Keratinocyte (primary cell): ENCODE measurements around the gene PRRX1. TPM values are rescaled to one million over a fixed set of nuclear protein-coding genes. Genes with fewer than 3 reads are reported as not detected.

Experiments
- DNase-seq: peaks from one replicate; pipeline ENCODE4 v3.0.0-alpha.2; 2011; ENCODE audit warnings: low read depth, missing footprints, low spot score
- FAIRE-seq: peaks from 2 replicates; lab custom pipeline; 2011; peaks lifted over from hg19 to GRCh38; lab: Jason Lieb, UNC
- H2AFZ ChIP-seq: 2 replicates; pipeline ENCODE4 v1.6.0; 2012; ENCODE audit warnings: low read length, control low read depth, inconsistent platforms; ENCODE audit not compliant: control insufficient read depth
- H3K27ac ChIP-seq: 2 replicates; pipeline ENCODE4 v1.5.1; 2011; ENCODE audit warnings: low read length; ENCODE audit not compliant: control insufficient read depth, insufficient read depth
- H3K27me3 ChIP-seq: 3 replicates; pipeline ENCODE4 v1.6.0; 2011; ENCODE audit warnings: low read length; ENCODE audit not compliant: control insufficient read depth, insufficient read depth; ENCODE audit errors: extremely low read depth
- H3K36me3 ChIP-seq, 2 experiments: 2 replicates in 1 of 2; 3 replicates in 1 of 2; pipeline ENCODE4 v1.5.1; 2011; ENCODE audit warnings: low read length in 2 of 2, mild to moderate bottlenecking in 1 of 2; ENCODE audit not compliant: control insufficient read depth in 2 of 2, insufficient read depth in 2 of 2; ENCODE audit errors: extremely low read depth in 1 of 2
- H3K4me1 ChIP-seq: 3 replicates; pipeline ENCODE4 v1.5.1; 2011; ENCODE audit warnings: low read length; ENCODE audit not compliant: control insufficient read depth, insufficient read depth; ENCODE audit errors: extremely low read depth
- H3K4me2 ChIP-seq: 3 replicates; pipeline ENCODE4 v1.6.0; 2011; ENCODE audit warnings: low read depth, low read length; ENCODE audit not compliant: control insufficient read depth, insufficient read depth; ENCODE audit errors: extremely low read depth
- H3K4me3 ChIP-seq, 3 experiments: fragments of 200-600 bp in 1 of 3; sonication (generic) in 1 of 3; 2 replicates in 2 of 3; 3 replicates in 1 of 3; pipeline ENCODE4 v1.5.1; 2011 to 2016; ENCODE audit warnings: low read length in 3 of 3, mild to moderate bottlenecking in 3 of 3, control low read depth in 2 of 3, inconsistent platforms in 1 of 3, low read depth in 1 of 3, mixed read lengths in 1 of 3, mixed run types in 1 of 3, moderate library complexity in 1 of 3; ENCODE audit not compliant: control insufficient read depth in 2 of 3, insufficient read depth in 2 of 3; ENCODE audit errors: extremely low read depth in 1 of 3
- H3K79me2 ChIP-seq: 2 replicates; pipeline ENCODE4 v1.6.0; 2012; ENCODE audit warnings: low read length; ENCODE audit not compliant: control insufficient read depth, insufficient read depth
- H3K9ac ChIP-seq: 3 replicates; pipeline ENCODE4 v1.6.0; 2011; ENCODE audit warnings: low read length; ENCODE audit not compliant: control insufficient read depth, insufficient read depth; ENCODE audit errors: extremely low read depth
- H3K9me1 ChIP-seq: 3 replicates; pipeline ENCODE4 v1.6.0; 2011; ENCODE audit warnings: low read length; ENCODE audit not compliant: control insufficient read depth, insufficient read depth; ENCODE audit errors: extremely low read depth
- H3K9me3 ChIP-seq: 2 replicates; pipeline ENCODE4 v1.5.1; 2012; ENCODE audit warnings: low read depth, low read length; ENCODE audit not compliant: control insufficient read depth
- H4K20me1 ChIP-seq: 3 replicates; pipeline ENCODE4 v1.6.0; 2011; ENCODE audit warnings: low read length; ENCODE audit not compliant: control insufficient read depth, insufficient read depth; ENCODE audit errors: extremely low read depth
- CTCF ChIP-seq, 3 experiments: IDR thresholded peaks in 1 of 3; conservative IDR thresholded peaks in 1 of 3; optimal IDR thresholded peaks in 1 of 3; 2 replicates in 2 of 3; 3 replicates in 1 of 3; pipeline versions ENCODE3 to v1.5.1; 2011; ENCODE audit warnings: low read length in 3 of 3, mild to moderate bottlenecking in 3 of 3, moderate library complexity in 2 of 3, control low read depth in 1 of 3, inconsistent platforms in 1 of 3; ENCODE audit not compliant: insufficient read depth in 2 of 3; ENCODE audit errors: extremely low read depth in 1 of 3
- EZH2 ChIP-seq: IDR thresholded peaks from one replicate; pipeline ENCODE4 v1.6.1; 2012; ENCODE audit warnings: inconsistent platforms, mild to moderate bottlenecking, low read length, moderate library complexity
- dilution Hi-C: fragments of 300-500 bp; cut with MboI; formaldehyde crosslinking; loops from one replicate; pipeline ENCODE4 v1.7.0; 2020; ENCODE audit warnings: low sequenced_read_pairs; ENCODE audit not compliant: extremely low pct_ligation_motif_present
- polyA plus RNA-seq, 5 experiments: library from polyadenylated mRNA; depleted of rRNA in 3 of 5; stranded (reverse) in 3 of 5; stranded (forward) in 1 of 5; unstranded in 1 of 5; fragments of >200 nt; gene quantifications; 1 replicate in 1 of 5; 2 replicates in 3 of 5; 3 replicates in 1 of 5; pipeline versions ENCODE4 v1.2.1 to v1.2.3, GENCODE V29; 2011 to 2012; ENCODE audit warnings: missing spikeins in 2 of 5, low read depth in 1 of 5, low replicate concordance in 1 of 5

The PRRX1 gene
- polyA plus RNA-seq, 1 donor (not counting 4 experiments of a cell fraction or from before 2014, with no cell fraction given), result not detected

- Histone ChIP-seq H3K4me2 (no peak overlapping the region), H3K9me3 (no peaks in the 10 kb centered on the region), H3K27ac (no peak overlapping the region), H2AFZ (no peak overlapping the region), H3K4me1 (no peaks in the 10 kb centered on the region), H3K9ac (no peak overlapping the region), H3K9me1 (no peaks in the 10 kb centered on the region), H3K36me3 (no peaks in the 10 kb centered on the region), H3K27me3 (peaks cover 4% of the 10 kb centered on the region), H4K20me1 (no peaks in the 10 kb centered on the region), H3K79me2 (no peaks in the 10 kb centered on the region), H3K4me3 (no peak overlapping the region)
- dilution Hi-C loops, result no loop called here
- no peak for FAIRE-seq
- TF ChIP-seq CTCF (optimal IDR thresholded peaks at IDR 0.05 in 1 of 3, IDR thresholded peaks at IDR 0.05 in 1 of 3, conservative IDR thresholded peaks at IDR 0.05 in 1 of 3; ENCODE audit: extremely low read depth in 1 of 3, insufficient read depth in 2 of 3, low read length in 3 of 3) (no peak), EZH2 (no peak)
- no peak for DNase-seq
These were observed 11.1 kb downstream of the PRRX1 start for GRCh38 chr1:170674986-170675385.

DNA sequence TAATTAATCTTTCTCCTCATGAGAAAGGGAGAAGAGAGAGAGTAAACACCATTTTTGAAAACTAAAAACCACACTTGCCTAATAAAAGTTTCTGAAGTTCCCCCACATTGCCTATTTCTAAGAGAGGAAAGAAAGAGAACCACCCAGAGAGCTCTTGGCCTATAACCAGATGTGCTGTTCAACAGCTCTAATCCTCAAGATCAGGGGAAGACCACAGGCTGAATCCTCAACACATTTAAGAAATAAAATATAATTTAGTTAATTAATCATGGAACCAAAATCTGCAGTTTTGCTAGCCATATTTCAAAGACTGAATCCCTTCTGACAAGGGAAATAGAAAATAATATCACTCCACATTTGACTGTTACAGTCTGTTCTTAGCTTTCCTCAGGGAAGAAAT is 11.9 kb downstream of the PRRX1 start:
- Histone ChIP-seq H3K9me3 (no peaks in the 10 kb centered on the region), H3K27me3 (peaks cover 4% of the 10 kb centered on the region), H3K27ac (no peak overlapping the region), H3K4me1 (no peaks in the 10 kb centered on the region), H2AFZ (no peak overlapping the region), H3K9me1 (no peaks in the 10 kb centered on the region), H3K79me2 (no peaks in the 10 kb centered on the region), H3K4me3 (no peak overlapping the region), H3K4me2 (no peak overlapping the region), H3K9ac (no peak overlapping the region), H4K20me1 (no peaks in the 10 kb centered on the region), H3K36me3 (no peaks in the 10 kb centered on the region)
- no peak for DNase-seq
- no peak for TF ChIP-seq CTCF (optimal IDR thresholded peaks at IDR 0.05 in 1 of 3, IDR thresholded peaks at IDR 0.05 in 1 of 3, conservative IDR thresholded peaks at IDR 0.05 in 1 of 3; ENCODE audit: extremely low read depth in 1 of 3, insufficient read depth in 2 of 3, low read length in 3 of 3)
- no peak for TF ChIP-seq EZH2
- dilution Hi-C loops, result no loop called here
- FAIRE-seq, result no peak
